ENCODE results near the gene RAC2.
"Not testable (repeated sequence)": the region's sequence is repeated elsewhere in the genome, so short reads cannot be mapped to it uniquely, and the experiment has no call there.

The RAC2 gene

GRCh38 chr22:37255558-37256006 is 11.5 kb upstream of the RAC2 start:
- DNase-seq (ENCODE audit: low read depth in 2 of 2): no peak

DNA sequence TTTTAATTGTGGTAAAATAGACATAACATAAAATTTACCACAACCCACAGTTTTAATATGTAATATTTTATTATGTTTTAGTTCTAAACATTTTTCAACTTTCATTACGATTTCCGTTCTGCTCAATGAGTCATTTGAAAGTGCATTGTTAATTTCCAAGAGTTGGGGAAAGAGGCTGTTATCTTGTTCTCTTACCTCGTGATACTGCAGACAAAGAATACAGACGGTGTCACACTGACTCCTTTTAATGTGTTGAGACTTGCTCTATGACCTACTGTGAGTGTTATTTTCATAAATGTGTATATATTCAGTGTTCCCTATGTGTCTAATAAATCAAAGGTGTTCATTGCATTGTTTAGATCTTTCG is 10.8 kb upstream of the RAC2 start:
- no peak for DNase-seq (ENCODE audit: low read depth in 2 of 2)

DNA sequence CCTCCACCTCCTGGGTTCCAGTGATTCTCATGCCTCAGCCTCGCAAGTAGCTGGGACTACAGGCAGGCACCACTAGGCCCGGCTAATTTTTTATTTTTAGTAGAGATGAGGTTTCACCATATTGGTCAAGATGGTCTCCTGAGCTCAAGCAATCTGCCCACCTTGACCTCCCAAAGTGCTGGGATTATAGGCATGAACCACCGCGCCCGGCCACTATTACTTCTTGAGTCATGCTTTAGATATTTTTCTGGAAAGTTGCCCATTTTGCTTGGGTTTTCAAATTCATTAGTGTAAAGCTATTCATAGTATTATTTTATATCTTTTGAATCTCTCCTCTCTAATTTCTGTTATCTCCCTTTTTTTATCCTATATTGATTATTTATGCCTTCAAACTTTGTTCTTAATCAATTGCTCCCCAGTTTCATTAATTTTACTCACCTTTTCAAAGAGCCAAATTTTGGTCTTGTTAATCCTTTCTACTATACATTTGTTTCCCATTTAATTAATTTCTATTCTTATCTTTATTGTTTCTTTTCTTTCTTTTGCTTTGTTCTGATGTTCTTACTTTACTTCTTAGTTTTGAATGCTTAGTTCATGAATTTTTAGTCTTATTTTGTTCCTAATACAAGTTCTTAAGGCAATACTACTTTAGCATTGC is 10.3 kb upstream of the RAC2 start:
- DNase-seq (ENCODE audit: low read depth in 2 of 2): no peak

DNA sequence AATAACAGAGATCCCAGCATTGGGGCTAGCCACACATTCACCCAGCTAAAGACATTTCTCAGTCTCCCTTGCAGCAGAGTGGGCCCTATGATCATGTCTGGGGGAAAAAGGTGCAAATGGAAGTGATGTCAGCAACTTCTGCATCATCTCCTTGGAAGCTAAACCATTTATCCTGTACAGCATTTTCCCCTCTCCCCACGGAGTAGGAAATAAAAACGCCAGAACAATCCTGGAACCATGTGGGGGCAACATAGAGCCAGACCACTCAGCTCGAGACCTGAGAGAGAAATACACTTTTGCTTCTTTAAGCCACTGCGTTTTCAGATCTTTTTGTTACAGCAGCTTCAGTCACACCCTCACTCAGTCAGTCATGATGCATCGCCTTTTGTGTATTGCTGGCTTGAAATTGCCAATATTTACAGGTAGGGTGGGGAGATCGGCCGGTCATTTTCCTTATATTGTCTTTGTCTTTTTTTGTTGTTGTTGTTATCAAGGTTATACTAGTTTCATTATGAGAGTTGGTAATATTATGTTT is 9.1 kb upstream of the RAC2 start:
- DNase-seq (ENCODE audit: low read depth in 2 of 2): no peak

DNA sequence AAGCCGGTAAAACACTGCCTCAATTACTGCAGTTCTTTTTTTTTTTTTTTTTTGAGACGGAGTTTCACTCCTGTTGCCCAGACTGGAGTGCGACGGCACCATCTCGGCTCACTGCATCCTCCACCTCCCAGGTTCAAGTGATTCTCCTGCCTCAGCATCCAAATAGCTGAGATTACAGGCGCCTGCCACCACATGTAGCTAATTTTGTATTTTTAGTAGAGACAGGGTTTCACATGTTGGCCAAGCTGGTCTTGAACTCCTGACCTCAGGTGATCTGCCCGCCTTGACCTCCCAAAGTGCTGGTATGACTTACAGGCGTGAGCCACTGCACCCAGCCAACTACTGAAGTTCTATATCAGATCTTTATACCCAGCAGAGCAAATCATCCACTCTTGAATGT is 7.8 kb upstream of the RAC2 start:
- DNase-seq (ENCODE audit: low read depth in 2 of 2): not testable (repeated sequence)

DNA sequence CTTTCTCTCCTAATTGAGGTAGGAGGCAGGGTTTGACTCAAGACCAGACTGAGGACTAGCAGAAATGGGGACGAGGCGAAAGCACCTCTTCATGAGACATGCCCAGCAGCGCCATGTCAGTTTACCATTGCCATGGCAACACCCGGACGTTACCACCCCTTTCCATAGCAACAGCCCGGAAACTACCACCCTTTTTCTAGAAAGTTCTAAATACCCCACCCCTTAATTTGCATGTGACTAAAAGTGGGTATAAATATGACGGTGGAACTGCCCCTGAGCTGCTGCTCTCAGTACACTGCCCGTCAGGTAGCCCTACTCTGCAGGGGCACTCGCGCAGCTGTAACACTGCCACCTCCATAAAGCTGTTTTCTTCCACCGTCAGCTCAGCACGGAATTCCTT is 5.9 kb upstream of the RAC2 start:
- no peak for DNase-seq (ENCODE audit: low read depth in 2 of 2)

DNA sequence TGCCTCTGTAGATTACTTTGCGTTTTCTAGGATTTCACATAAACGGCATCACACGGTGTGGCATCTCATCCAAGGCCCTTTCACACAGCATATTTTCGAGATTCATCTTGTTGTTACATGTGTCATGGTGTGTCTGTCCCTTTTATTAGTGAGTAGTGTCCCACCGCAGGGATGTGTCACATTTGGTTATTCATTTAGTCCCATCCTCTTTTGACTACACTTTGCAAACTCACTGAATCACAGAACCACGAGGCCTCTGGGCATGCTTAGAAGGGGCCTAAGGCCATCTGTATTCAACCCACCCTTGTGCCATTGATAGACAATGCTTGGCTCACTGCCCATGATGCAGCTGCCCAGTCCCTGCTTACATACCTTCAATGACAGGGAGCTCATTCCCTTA is 4.2 kb upstream of the RAC2 start:
- DNase-seq (ENCODE audit: low read depth in 2 of 2): no peak

DNA sequence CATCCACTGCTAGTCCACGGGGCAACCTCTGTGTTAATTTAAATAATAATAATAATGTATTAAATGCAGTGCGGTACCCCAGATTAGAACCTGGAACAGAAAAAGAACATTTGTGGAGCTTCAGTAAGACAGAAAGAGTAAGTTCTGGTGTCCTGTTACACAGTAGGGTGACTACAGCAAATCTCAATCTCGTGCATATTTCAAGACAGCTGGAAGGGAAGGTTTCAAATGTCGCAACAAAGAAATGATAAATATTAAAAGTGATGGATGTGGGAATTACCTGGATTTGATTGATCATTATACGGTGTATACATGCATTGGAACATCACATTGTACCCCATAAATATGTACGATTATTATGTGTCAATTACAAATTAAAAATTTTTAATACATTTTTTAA is 1.7 kb upstream of the RAC2 start:
- DNase-seq (ENCODE audit: low read depth in 2 of 2): no peak

DNA sequence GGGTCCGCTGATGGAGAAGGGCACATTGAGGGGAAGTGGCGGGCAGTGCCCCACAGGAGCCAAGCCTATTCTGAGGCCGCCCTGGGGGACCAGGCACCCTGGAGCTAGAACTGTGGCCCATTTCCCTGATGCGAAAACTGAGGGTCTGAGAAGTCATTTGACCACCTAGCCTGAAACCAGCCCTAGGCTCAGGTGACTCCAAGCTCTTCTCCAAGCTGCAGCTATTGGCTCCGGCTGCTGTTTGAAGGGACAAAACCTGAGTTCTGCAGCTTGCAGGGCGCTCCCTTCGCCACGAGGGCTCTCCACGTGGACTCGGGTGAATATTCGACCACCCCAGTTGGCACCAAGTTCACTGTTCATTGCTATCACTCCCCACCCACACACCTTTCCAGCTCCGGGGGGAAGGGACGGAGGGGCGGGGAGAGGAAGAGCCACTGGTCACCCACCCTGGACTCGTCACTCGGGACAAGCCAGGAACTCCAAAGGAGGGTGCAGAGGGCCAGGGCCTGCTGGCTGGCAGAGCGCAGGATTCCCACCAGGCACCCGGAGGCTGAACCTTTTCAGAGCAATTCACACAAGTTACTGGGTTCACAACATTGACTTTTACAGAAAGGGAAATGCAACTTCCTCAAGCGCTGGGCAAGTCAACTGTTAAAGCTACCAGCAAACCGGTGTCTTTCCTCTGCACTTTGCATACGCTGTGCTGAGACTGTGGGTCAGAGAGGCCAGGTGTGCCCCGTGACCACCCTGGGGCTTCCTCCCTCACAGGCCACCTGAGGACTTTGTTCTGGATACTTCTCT is 1.1 kb upstream of the RAC2 start:
- no peak for DNase-seq (ENCODE audit: low read depth in 2 of 2)

DNA sequence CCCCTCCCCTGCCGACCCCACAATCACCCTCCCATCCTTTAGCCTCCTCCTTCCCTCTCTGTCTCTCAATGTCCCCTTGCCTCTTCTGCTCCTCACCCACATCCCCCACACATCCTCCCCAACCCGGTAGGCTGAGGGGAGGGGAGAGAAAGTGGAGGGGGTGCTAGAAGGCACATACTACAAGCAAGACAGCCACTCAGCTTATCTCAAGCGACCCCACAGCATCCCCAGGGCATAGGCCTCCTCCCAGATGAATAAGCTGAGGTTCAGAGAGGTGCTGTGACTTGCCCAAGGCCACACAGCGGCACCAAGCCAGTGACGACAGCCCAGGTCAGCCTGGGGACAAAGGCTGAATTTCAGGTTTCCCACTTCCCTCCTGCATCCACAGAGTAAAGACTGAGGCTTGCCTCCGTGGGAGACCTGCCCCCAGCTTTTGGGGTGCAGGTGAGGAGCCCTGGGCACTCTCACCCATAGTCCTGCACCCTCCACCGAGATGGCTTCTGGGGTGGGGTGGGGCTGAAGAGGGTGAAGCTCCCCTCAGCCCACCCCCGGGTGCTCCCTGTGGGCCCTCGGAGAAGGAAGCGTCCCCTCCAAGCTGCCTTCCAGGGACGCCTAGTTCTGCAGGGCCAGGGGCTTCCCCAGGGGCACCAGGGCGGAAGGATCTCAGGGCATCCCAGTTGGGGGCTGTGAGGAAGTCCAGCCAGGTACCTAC is 511 bp downstream of the RAC2 start:
- no peak for DNase-seq (ENCODE audit: low read depth in 2 of 2)

- DNase-seq (ENCODE audit: low read depth in 2 of 2): peak; percentile 79 to 86
Observed at GRCh38 chr22:37242395-37242918, 1.6 kb downstream of the RAC2 start.

GRCh38 chr22:37241351-37242142 is 2.5 kb downstream of the RAC2 start:
- no peak for DNase-seq (ENCODE audit: low read depth in 2 of 2)

- no peak for DNase-seq (ENCODE audit: low read depth in 2 of 2)
Observed at GRCh38 chr22:37240941-37241320, 3.1 kb downstream of the RAC2 start.

- no peak for DNase-seq (ENCODE audit: low read depth in 2 of 2)
Observed at GRCh38 chr22:37240240-37240940, 3.7 kb downstream of the RAC2 start.

- no peak for DNase-seq (ENCODE audit: low read depth in 2 of 2)
Observed at GRCh38 chr22:37239336-37240239, 4.5 kb downstream of the RAC2 start.

DNA sequence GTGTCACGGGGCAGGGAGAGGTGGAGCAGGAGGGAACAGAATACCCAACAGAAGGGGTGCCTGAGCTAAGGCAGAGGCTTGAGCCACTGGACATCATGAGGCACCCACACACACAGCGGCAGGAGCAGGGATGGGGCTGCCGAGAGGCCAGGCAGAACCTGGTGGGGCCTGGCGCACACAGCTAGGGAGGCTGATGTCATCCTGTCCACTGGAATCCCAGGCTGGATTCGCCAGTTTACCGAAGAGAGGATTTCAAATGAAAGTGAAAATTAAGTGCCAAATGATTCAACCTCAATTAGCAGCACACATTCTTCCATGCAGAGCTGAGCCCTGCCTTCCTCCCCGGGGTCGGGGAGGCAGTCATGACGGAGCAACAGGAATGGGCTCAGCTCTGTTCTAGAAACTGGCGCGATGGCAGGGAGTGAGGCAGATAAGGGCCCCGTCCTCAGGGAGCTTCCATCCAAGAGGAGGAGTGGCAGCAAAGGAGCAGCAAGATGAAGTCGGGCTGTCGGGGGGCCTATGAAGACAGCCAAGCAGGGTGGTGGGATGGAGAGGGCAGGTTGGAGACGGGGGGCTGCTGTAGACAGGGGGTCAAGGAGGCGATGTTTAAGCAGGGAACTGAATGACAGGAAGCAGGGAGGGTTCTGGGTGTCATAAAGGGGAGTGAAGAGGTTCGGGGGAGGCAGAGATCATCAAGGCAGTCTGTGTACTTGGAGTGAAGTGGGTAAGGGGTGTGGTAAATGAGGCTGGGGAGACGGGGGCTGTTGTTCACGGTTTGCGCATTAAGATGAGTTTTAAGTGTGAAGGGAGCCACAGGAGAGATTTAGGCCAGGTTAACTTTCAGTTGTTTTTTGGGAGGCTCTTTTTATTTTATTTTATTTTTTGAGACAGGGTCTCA is 6.4 kb downstream of the RAC2 start:
- no peak for DNase-seq (ENCODE audit: low read depth in 2 of 2)

GRCh38 chr22:37235897-37236607 is 8.0 kb downstream of the RAC2 start:
- no peak for DNase-seq (ENCODE audit: low read depth in 2 of 2)
